Astrocyte (in vitro differentiated cells and primary cell): ENCODE measurements around the gene RTL10.

ENCODE experiments used
- CTCF ChIP-seq: IDR thresholded peaks from 2 replicates; pipeline ENCODE4 v1.5.1; 2011; ENCODE audit warnings: low read depth, mild to moderate bottlenecking, inconsistent platforms, low read length, moderate library complexity; ENCODE audit not compliant: insufficient read depth
- EZH2 ChIP-seq: IDR thresholded peaks from 2 replicates; pipeline ENCODE4 v1.6.1; 2012; ENCODE audit warnings: mild to moderate bottlenecking, low read length, inconsistent platforms; ENCODE audit not compliant: insufficient read depth

DNA sequence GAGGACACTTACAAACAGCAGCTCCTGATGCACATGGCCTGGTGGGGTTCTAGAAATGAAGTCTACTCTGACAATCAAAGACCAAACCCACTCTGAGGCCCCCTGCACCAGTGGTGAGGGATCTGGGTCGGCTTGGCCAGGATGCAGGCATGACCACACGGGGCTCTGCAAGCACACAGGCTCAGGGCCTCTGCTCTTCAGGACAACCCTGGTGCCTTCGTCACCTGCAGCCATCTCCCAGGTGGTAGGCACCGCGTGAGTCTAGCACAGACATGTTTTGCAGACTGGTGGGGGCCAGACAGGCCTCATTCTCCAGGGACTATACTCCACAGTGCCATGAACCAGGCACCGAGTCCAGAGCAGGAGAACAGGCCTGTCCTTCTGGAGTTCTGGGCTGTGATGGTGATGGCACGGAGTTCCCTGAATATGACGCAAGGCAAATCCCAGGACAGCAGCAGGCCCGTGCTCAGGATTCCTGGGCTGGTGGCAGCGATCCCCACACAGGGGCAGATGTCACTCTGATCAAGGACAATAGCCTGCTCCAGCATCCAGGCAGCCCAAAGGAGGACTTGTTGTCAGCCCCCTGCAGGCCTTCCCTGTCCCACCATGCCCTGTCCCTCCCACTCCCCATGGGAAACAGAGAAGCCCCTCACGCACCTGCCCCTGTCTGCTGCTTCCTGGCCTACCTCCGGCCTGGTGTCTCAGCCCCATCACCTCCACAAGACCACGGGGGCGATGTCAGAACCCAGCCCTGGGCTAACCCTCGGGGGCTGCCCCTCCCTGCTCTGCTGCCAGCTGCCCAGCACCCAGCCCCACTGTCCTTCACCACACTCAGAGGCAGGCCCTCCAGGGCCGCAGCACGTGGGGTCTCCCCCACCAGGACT is 36.1 kb downstream of the RTL10 start:
- TF ChIP-seq CTCF = no peak
- TF ChIP-seq EZH2 = no peak
